Fibroblast of skin of abdomen (primary cell): ENCODE results near the gene CLSTN2.

Source experiments
- DNase-seq: peaks from one replicate; pipeline ENCODE4 v3.0.0-alpha.2; 2013

The CLSTN2 gene

GRCh38 chr3:140292684-140293083, 357.7 kb downstream of the CLSTN2 start:
- DNase-seq = peak; percentile 94

GRCh38 chr3:140294058-140294457, 359.1 kb downstream of the CLSTN2 start:
- DNase-seq = no peak

- peak; percentile 70 for DNase-seq
These were observed 361.9 kb downstream of the CLSTN2 start for GRCh38 chr3:140296796-140297352.

- no peak for DNase-seq
These were observed 363.1 kb downstream of the CLSTN2 start for GRCh38 chr3:140298043-140298442.

- no peak for DNase-seq
These were observed 363.6 kb downstream of the CLSTN2 start for GRCh38 chr3:140298569-140299070.

GRCh38 chr3:140303875-140304274, 368.9 kb downstream of the CLSTN2 start:
- no peak for DNase-seq

GRCh38 chr3:140308535-140308934, 373.6 kb downstream of the CLSTN2 start:
- DNase-seq = no peak

GRCh38 chr3:140311428-140311827, 376.4 kb downstream of the CLSTN2 start:
- no peak for DNase-seq

- no peak for DNase-seq
These were observed 381.0 kb downstream of the CLSTN2 start for GRCh38 chr3:140315955-140316354.

GRCh38 chr3:140316466-140316865, 381.5 kb downstream of the CLSTN2 start:
- no peak for DNase-seq

- DNase-seq = peak; percentile 0
These were observed 381.9 kb downstream of the CLSTN2 start for GRCh38 chr3:140316868-140317400.

- DNase-seq = no peak
These were observed 384.8 kb downstream of the CLSTN2 start for GRCh38 chr3:140319739-140320138.

GRCh38 chr3:140323561-140323960, 388.6 kb downstream of the CLSTN2 start:
- DNase-seq = peak; percentile 12

- no peak for DNase-seq
These were observed 397.1 kb downstream of the CLSTN2 start for GRCh38 chr3:140332131-140332530.

GRCh38 chr3:140334132-140334929, 399.3 kb downstream of the CLSTN2 start:
- DNase-seq = no peak

GRCh38 chr3:140336465-140336864, 401.5 kb downstream of the CLSTN2 start:
- no peak for DNase-seq

- no peak for DNase-seq
These were observed 403.9 kb downstream of the CLSTN2 start for GRCh38 chr3:140338916-140339315.

- DNase-seq = no peak
These were observed 406.2 kb downstream of the CLSTN2 start for GRCh38 chr3:140341203-140341602.

GRCh38 chr3:140341817-140342403, 406.9 kb downstream of the CLSTN2 start:
- no peak for DNase-seq

GRCh38 chr3:140342668-140343067, 407.7 kb downstream of the CLSTN2 start:
- DNase-seq = no peak

GRCh38 chr3:140343211-140344081, 408.5 kb downstream of the CLSTN2 start:
- no peak for DNase-seq

- DNase-seq = no peak
These were observed 409.1 kb downstream of the CLSTN2 start for GRCh38 chr3:140344082-140344454.
